GM19452 (cell line): ENCODE data around the gene MAT2B.
A peak's percentile ranks its signal among the peaks of the same experiment; 100 is the strongest.

Source experiments
- ATAC-seq: cut with Tn5 transposase; IDR thresholded peaks from one replicate; pipeline ENCODE4 v1.9.1; 2021; ENCODE audit not compliant: unreplicated experiment

Gene MAT2B

GRCh38 chr5:163505368-163506094, at the start of gene MAT2B:
Gene MAT2B, plus strand, starts transcription at chr5:163505619. Its CDS starts 68 bp downstream, at chr5:163505687.
- ATAC-seq, result peak; percentile 87

GRCh38 chr5:163456029-163456589, 49.3 kb upstream of the MAT2B start:
- no peak for ATAC-seq

- no peak for ATAC-seq
These were observed 48.6 kb upstream of the MAT2B start for GRCh38 chr5:163456840-163457239.

- ATAC-seq, result no peak
These were observed 46.5 kb upstream of the MAT2B start for GRCh38 chr5:163458778-163459385.

- peak; percentile 1 for ATAC-seq
These were observed 46.0 kb upstream of the MAT2B start for GRCh38 chr5:163459462-163459818.

GRCh38 chr5:163459819-163460561, 45.4 kb upstream of the MAT2B start, which contains the start of gene NUDCD2:
Gene NUDCD2, minus strand, starts transcription at chr5:163460102. Its CDS starts 52 bp downstream, at chr5:163460050.
- ATAC-seq, result peak; percentile 71

GRCh38 chr5:163460562-163461171, 44.8 kb upstream of the MAT2B start, which contains the start of gene HMMR:
Gene HMMR, plus strand, starts transcription at chr5:163460632. Its CDS starts 61 bp downstream, at chr5:163460693.
- ATAC-seq, result no peak

- ATAC-seq, result no peak
These were observed 42.4 kb upstream of the MAT2B start for GRCh38 chr5:163463063-163463435.

GRCh38 chr5:163467682-163468081, 37.7 kb upstream of the MAT2B start:
- ATAC-seq, result no peak

GRCh38 chr5:163473635-163474243, 31.7 kb upstream of the MAT2B start:
- no peak for ATAC-seq

- no peak for ATAC-seq
These were observed 30.0 kb upstream of the MAT2B start for GRCh38 chr5:163475411-163475810.

GRCh38 chr5:163478126-163478981, 27.1 kb upstream of the MAT2B start:
- ATAC-seq, result no peak

- ATAC-seq, result no peak
These were observed 26.5 kb upstream of the MAT2B start for GRCh38 chr5:163478982-163479271.

GRCh38 chr5:163489055-163489744, 16.2 kb upstream of the MAT2B start:
- ATAC-seq, result no peak

GRCh38 chr5:163489745-163490075, 15.7 kb upstream of the MAT2B start:
- no peak for ATAC-seq

GRCh38 chr5:163496286-163496685, 9.1 kb upstream of the MAT2B start:
- no peak for ATAC-seq

- peak; percentile 66 for ATAC-seq
These were observed 8.1 kb upstream of the MAT2B start for GRCh38 chr5:163497315-163497714.

GRCh38 chr5:163498886-163499285, 6.5 kb upstream of the MAT2B start:
- ATAC-seq, result no peak

GRCh38 chr5:163502521-163502920, 2.9 kb upstream of the MAT2B start:
- no peak for ATAC-seq
